HG02759 (cell line): ENCODE results near the gene MAPK10.
"Not testable (repeated sequence)": the region's sequence is repeated elsewhere in the genome, so short reads cannot be mapped to it uniquely, and the experiment has no call there.

Experiments
- ATAC-seq: cut with Tn5 transposase; IDR thresholded peaks from one replicate; pipeline ENCODE4 v1.9.1; 2021; ENCODE audit warnings: mild to moderate bottlenecking, moderate library complexity; ENCODE audit not compliant: unreplicated experiment

Gene MAPK10

DNA sequence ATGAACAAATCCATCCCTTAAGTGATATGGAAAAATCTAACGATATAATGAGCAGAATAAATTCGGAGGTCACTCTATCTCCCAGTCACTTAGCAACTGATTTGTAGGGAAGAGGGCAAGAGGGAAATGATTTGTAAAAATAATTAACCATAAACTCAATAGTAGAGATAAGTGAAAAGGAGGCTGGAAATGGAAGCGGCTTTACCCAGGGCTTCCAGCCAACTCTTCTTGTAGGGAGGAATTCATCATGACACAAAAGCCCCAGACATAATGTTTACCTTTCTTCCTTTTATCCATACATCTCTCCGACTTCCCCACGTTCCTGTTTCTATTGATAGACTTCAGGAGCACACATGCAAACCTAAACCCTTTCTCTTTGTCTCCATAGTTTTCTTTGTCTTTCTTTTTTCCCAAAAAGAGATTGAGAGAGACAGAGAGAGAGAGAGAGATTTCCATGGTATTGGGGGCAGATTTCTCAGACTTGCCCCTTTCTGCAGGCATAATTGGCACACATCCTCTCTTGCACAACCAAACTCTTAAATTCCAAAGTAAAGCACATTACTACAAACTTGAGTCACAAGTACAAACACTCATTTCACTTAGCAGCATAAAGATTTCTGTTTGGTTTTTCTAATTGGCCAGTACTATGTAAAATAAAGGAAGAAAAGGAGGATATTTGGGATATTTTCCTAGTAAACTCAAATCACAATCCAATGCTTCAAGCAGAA, 140.9 kb downstream of the MAPK10 start:
- no peak for ATAC-seq

DNA sequence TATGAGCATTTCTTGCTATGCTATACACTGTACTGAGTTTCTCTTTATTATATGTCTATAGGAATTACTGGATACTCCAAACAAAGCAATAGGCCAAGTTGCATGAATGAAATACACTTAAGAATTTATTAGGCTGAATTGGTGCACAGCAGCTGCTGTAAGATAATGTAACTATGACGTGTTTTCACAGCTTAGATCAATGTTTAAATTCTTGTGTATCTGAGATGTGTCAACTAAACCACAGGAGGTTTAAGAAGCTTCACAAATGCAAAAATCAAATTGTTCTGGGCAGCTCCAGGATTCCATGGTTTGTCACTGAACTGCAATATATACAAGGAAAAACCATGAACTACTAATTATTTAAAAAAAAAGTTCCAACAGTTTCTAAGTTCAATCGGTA, 156.7 kb downstream of the MAPK10 start:
- ATAC-seq = no peak

DNA sequence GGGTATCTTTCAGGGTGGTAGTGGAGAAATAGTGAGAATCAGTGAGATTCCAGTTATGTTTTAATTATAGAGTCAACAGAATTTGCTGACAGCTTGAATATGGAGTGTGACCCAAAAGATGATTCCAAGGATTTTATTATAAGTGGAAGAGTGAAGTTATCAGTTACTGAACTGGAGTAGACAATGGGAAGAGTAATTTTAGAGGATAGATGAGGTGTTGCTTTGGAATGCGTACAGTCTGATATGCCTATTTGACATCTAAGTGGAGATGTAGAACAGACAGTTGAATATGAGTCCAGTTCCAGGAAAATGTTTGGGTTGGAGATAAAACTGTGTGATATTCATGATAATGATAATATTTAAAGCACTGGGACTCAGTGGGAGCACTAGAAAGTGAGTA, 174.2 kb downstream of the MAPK10 start:
- ATAC-seq = no peak

DNA sequence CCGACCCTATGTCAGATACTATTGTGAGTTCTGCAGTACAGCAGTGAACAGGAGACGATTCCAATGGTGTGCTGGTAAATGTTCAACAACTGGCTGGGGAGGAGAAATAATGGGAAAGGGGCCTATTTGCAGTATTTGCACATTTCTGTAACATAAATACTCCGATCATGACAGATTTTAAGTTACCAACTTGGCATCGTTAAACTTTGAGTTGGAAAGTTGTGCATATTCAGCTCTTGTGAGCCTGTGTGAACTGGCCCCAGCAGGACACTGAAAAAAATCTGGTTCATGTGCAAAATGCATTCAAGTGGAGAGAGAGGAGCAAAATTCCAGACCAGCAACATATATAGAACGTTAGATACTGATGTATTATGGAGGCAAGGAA, 175.0 kb downstream of the MAPK10 start:
- ATAC-seq = no peak

DNA sequence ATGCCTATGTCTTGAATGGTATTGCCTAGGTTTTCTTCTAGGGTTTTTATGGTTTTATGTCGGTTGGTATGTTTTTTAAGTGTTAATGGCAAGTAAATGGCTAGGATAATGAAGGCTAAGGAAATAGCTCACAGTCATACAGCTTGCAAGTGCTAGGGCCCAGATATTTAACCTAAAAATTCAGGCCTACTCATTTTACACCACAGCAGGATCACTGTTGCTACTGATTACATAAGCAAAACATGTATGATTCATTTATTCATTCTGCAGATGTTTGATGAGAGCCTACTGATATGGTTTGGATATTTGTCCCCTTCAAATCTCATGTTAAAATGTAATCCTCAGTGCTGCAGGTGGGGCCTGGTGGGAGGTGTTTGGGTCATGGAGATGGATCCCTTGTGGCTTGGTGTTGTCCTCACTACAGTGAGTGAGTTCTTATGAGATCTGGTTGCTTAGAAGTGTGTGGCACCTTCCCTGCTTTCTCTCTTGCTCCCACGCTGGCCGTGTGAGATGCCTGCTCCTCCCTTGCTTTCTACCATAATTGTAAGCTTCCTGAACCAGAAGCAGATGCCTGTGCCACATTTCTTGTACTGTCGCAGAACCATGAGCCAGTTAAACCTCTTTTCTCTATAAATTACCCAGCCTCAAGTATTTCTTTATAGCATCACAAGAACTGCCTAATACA, 175.5 kb downstream of the MAPK10 start:
- ATAC-seq = no peak

DNA sequence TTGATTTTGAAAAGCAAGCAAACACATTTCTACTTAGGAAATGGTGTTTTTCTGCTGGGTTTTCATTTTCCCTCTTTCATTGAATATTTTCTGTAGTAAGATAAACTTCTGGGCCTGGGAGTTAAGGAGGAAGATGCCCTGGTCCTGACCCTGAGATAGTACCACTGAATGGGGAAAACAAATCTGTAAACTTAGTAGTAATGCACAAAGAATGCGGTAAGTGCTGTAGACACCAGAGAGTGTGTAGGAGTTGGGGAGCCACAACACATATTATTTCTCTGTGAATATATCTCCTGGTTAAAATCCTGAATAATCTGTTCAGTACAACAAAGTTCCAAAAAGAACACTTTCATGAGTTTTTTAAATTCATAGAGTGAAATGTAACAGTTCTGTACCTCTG, 178.3 kb downstream of the MAPK10 start:
- no peak for ATAC-seq

DNA sequence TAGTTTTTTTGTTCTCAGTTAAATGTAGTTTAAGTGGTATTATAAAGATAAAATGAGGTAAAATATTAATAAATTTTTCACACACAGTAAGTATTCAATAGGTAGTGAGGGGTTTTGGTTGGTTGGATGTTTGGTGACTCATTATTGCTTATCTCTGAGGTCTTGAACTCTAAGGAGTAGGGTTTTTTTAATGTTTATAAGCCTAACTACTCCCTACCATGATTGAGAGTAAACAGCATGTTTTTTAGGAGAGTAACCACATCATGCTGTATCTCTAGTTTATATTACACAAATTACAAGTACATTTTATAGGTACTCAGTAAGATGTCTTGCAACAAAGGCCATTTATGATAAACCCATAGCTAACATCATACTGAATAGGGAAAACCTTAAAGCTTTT, 181.6 kb downstream of the MAPK10 start:
- ATAC-seq = no peak

DNA sequence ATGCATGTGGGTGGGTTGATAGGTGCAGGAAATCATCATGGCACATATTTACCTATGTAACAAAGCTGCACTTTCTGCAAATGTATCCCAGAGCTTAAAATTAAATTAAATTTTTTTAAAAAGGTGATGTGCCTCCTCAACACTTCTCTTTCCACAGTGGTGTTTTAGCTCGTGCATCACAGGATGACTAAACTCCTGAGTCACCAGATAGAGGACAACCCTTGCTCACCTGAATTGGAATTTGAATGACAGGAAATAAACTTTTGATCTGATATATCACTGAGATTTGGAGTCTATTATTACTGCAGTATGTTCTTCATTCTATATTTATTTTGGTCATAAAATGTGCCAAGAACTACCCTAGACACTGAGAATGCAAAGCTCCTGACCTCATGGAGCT, 185.3 kb downstream of the MAPK10 start:
- ATAC-seq = no peak

DNA sequence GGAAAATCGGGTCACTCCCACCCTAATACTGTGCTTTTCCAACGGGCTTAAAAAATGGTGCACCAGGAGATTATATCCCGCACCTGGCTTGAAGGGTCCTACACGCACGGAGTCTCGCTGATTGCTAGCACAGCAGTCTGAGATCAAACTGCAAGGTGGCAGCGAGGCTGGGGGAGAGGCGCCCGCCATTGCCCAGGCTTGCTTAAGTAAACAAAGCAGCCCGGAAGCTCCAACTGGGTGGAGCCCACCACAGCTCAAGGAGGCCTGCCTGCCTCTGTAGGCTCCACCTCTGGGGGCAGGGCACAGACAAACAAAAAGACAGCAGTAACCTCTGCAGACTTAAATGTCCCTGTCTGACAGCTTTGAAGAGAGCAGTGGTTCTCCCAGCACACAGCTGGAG, 191.5 kb downstream of the MAPK10 start:
- not testable (repeated sequence) for ATAC-seq

DNA sequence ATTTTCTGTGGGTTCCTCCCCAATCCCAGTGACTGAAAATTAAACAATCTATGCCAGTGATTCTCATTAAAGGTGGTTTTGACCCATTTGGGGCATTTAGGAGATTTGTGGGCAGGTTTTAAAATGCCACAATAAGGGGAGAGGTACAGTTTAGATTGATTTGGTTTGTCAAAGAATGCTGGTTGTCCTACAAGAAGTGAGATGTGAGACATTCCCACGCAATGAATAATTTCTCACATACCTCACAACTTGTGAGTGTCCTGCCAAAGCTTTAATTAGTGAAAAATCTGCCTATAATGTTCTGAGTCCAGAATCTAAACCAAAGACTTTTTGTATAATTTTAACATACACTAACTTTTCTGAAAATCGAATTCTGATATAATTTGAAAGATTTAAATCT, 199.4 kb downstream of the MAPK10 start:
- ATAC-seq = no peak

DNA sequence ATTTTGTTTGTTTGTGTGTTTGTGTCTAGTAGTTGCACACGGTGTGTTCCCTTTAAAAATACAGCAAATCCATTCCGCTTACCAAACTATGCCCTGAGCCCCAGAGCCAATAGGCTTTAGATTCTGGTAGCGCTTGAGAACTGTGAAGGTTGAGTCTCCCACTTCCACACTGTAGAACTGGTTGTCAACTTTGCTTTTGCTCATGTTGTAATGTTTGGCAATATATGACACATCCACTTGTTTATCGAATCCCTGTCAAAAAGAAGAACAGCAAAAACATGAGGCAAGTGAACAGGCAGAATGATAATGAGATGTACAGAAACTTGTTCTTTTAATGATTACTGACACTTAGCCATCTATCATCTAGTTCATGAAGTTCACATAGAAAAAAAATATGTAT, 200.6 kb downstream of the MAPK10 start:
- ATAC-seq = no peak

DNA sequence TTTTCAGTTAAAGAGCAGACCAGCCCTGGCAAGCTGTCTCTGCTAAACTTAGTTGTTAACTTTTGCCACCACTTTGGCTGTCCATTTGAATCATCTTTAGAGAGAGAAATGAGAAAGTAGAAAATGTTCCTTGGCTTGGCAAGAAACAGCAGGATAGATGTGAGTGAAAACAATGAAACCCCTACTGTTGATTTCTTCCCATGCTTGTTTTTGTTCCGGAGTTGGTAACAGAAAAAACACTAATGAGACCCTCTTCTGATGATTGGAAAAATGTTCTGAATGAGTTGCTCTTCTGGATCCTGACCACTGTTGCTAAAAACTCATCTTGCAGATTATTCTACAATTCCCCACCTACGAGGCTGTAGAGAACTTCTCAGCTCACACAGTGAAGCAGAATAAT, 203.3 kb downstream of the MAPK10 start:
- ATAC-seq = no peak

DNA sequence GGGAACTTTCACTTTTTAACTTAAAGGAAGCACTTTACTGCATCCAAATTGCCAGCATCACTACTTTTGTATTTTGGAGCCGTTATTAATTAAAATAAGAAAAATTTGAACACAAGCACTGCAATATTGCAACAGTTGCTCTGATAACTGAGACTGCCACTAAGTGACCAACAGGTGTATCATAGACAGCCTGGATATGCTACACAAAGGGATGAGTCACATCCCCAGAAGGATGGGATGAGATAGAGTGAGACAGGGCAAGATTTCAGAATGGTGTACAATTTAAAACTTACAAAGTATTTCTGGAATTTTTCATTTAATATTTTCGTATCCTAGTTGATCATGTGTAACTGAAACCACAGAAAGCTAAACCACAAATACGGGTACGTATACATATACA, 204.1 kb downstream of the MAPK10 start:
- ATAC-seq = no peak

DNA sequence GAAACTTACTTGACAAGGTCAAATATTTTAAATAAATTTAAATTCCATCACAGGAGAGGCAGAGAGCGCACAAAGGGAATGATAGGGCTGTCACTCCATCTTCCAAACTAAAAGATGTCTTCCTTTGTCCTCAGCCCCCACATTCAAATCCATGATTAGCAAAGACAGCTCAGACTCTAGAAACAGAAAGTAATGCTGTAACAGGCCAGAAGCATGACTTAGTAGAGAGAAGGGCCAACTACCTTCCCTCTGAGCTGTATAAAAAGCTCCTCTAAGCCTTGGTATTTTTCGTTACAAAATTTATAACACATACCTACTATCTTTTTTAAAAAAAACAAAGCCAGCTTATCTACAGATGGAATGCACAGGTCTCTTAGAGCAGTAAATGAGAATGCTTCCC, 207.4 kb downstream of the MAPK10 start:
- ATAC-seq = no peak

DNA sequence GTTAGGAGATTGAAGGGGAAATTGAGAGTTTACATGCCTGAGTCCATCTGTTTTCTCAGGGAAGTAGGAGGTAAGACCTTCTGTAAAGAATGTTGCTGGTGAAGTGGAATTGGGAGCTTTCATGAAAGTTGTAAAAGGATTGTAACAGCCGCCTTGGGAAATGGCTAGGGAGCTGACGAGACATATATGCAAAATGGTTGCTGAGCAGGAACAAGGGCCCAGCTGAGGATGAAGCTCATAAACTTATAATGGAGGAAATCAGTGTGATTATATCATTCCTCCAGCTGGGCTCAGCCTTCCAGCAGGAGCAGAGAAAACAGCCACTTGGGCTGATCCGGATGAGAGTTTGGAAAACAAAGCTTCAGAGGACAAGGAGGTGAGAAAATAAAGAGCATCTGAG, 208.7 kb downstream of the MAPK10 start:
- ATAC-seq = no peak

DNA sequence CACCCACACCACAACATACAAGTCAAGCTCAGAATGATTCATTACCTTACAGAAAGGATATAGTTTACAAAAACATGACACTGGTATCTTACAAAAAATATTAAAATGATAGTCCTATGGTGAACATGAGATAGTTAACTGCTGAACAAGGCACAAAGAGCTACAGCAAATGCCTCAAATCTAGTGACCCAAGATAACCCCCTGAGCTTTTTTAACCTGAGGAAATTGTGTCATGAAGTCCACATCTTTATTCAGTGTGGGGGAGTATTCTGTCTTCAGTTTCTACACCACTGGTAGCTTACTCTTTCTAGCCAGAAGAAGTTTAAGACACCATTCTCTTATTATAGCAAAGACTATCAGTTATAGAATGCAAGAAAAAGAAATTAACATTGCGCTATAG, 218.7 kb downstream of the MAPK10 start:
- ATAC-seq = no peak

DNA sequence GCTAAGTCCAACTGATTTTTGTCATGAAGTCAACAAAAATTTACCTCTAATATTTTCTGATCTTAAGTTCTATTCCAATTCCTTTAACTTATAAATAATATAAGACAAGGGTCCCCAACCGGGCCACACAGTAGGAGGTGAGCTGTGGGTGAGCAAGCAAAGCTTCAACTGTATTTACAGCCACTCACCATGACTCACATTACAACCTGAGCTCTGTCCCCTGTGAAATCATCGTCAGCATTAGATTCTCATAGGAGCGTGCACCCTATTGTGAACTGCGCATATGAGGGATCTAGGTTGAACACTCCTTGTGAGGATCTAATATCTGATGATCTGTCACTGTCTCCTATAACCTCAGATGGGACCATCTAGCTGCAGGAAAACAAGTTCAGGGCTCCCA, 227.4 kb downstream of the MAPK10 start:
- no peak for ATAC-seq

DNA sequence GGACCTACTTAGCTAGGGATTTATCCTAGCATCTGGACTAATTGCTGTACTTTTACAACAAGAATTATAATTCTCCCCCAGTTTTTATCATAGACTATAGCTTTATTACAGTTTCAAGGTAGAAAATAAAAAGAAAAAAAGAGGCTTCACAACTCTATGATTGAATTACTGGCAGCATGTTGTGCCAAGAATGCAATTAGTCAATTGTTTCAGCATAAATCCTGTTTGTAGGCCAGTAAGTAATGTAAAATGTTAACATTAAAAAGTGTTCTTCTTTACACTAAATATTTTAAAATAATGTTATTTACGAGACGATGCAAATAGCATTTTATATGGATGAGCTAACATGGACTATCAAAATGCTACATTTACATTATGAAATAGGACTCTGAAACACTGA, 228.4 kb downstream of the MAPK10 start:
- ATAC-seq = no peak

DNA sequence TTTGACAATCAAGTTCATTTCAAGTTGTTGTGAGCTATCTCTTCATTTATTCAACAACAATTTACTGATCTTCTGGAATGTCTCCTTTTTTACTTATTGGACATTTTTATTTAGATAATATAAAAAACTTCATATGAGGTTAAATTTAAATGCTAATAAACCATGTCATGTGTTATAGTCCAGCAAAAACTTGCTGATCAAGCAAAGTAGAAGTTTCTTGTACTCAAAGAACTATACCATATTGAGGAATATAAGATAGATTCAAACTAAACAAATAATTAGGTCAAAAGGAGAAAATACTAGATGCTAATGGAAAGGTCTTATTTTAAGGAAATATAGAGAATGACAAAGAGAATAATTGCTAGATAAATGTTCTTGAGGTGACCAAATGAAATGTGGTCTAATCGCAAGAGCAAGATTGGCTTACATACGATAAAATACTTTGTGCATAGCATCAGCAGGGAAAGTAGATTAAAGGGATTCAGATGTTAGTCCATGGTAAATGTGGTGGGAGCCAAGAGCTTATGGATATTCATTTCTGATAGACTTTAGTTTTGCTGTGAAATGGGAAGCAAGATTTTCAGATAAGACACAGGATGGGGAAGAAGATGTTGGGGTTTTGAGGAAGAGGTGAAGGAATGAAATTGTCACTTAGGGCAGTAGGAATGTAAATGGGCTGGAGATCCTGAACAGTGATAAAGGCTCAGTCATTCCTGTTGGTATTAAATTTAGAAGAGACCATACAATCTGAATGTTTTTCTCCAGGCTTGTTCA, 229.5 kb downstream of the MAPK10 start:
- no peak for ATAC-seq

DNA sequence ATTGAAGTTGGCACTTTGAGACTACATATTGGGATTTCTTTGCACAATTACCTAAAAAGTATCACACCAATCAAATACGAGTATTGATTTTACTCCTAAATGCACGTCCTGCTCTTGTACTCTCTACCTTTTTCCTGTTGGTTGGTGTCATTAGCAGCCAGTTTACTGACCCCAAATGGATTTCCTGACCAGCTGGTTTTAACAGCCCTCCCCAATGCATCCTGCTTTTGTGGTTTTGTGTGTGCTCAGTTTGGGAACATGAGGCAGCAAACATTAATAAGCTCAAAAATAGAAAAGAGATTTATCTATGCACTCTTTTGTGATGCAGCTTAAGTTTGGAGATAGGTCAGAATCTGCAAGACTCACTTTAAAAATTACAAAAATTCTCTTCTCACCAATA, 230.3 kb downstream of the MAPK10 start:
- ATAC-seq = no peak

DNA sequence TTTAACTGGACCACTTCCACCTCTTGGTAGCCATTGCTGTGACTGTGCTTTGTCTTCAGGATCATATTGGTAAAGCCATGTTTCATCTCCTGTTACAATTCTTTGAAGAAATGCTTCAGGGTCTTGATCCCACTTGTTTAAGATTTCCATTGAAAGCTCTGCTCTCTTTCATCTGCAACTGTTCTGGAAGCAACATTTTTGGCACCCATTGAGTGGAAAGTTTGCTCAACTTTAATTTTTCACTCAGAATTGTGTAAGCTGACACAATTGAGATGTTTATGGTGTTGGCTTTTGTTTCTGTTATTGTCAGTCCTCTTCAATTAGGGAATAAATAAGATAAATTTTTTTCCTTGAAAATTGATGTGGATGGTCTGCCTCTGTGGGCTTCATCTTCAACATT, 237.4 kb downstream of the MAPK10 start:
- ATAC-seq = no peak

DNA sequence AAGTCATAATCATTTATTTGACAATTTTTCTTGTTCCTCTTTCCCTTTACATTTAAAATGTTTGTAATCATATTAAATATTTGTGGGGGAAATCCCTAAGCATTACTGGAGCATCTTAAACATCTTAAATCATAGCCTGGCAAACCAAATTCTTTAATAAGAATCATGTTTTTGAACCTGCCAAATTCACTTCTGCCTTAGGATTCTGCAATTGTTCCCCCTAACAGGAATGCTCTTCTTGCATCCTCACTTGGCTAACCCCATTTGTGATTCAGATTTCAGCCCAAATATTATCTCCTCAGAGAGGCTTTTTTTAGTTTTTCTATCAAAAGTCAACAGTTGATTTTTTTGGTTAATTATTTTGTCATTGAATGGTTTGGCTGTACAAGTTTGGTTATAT, 241.1 kb downstream of the MAPK10 start:
- no peak for ATAC-seq
